Right lobe of liver (tissue), 4 donors: Measurements from ENCODE around the gene NPLOC4.

Experiments used
- CTCF ChIP-seq, 4 donors: fragments of 200-600 bp in 3 of 4; fragments of 450-650 bp in 1 of 4; IDR thresholded peaks; one replicate each; pipeline versions ENCODE4 v1.5.1 to v1.8.0; 2016 to 2022; ENCODE audit warnings: antibody characterized with exemption in 4 of 4, mild to moderate bottlenecking in 2 of 4
- POLR2A ChIP-seq: fragments of 450-650 bp; IDR thresholded peaks from one replicate; pipeline ENCODE4 v1.6.1; 2017; ENCODE audit warnings: antibody characterized with exemption, mild to moderate bottlenecking
- donor health status: DM: no; HTN: no; CAD: no.
- donor health status: DM: no; HTN: no; CAD: no.
- donor health status: DM: no; HTN: yes; CAD: no.

- TF ChIP-seq CTCF (IDR thresholded peaks at IDR 0.05) (no peak), POLR2A (no peak)
These were observed 86.6 kb downstream of the NPLOC4 start for GRCh38 chr17:81550285-81550684.
